HepG2 (cell line): Measurements from ENCODE around the gene C2orf76. TPM values are rescaled to one million over a fixed set of nuclear protein-coding genes. Genes with fewer than 3 reads are reported as not detected.

Experiments
- ATAC-seq: fragments of 200-7000 bp; cut with Tn5 transposase; 3 replicates; pipeline ENCODE4 v1.9.1; 2020; ENCODE audit warnings: mild to moderate bottlenecking, moderate library complexity
- BruUV-seq: library from RNA; stranded (reverse); fragments of 400-500 nt; replicated peaks from 2 replicates; lab custom pipeline; 2021; lab: Mats Ljungman, UMichigan
- CTCF ChIA-PET: fragments of 300-600 bp; formaldehyde crosslinking; extraction: SDS; loops from one replicate; lab custom pipeline; 2021; ENCODE audit warnings: low total read pairs, inconsistent platforms, low intra/inter-chr PET ratio; lab: Yijun Ruan, JAX
- POLR2A ChIA-PET: fragments of 350-600 bp; sonication (Branson Sonifier 250); formaldehyde crosslinking; loops from one replicate; lab custom pipeline; 2020; ENCODE audit warnings: antibody characterized with exemption, inconsistent platforms; lab: Yijun Ruan, JAX
- DNase-seq: peaks from one replicate; pipeline ENCODE4 v3.0.0-alpha.2; 2015; ENCODE audit warnings: low spot score
- FAIRE-seq: peaks from 3 replicates; lab custom pipeline; 2011; peaks lifted over from hg19 to GRCh38; lab: Jason Lieb, UNC
- H2AFZ ChIP-seq: one replicate; pipeline ENCODE4 v1.6.1; 2011; ENCODE audit warnings: low read length, inconsistent platforms
- H3K27ac ChIP-seq: fragments of 300-600 bp; 3 replicates; pipeline ENCODE4 v1.8.0; 2011; ENCODE audit warnings: mixed run types, mild to moderate bottlenecking, mixed read lengths, low read length, inconsistent platforms; ENCODE audit not compliant: insufficient read depth; ENCODE audit errors: extremely low read length
- H3K27me3 ChIP-seq, 2 experiments: fragments of 200-600 bp in 1 of 2; 2 replicates in 1 of 2; 3 replicates in 1 of 2; pipeline versions ENCODE4 v1.6.0 to v1.8.0; 2011; ENCODE audit warnings: low read length in 2 of 2, mild to moderate bottlenecking in 2 of 2, moderate library complexity in 2 of 2, inconsistent platforms in 1 of 2; ENCODE audit not compliant: insufficient read depth in 2 of 2, control insufficient read depth in 1 of 2
- H3K36me3 ChIP-seq, 2 experiments: fragments of 200-600 bp in 1 of 2; replicated peaks in 1 of 2; 2 replicates in 1 of 2; 3 replicates in 1 of 2; pipeline versions ENCODE4 v1.5.1 to v1.8.0; 2011; ENCODE audit warnings: low read length in 2 of 2, inconsistent platforms in 1 of 2; ENCODE audit not compliant: insufficient read depth in 2 of 2, control insufficient read depth in 1 of 2
- H3K4me1 ChIP-seq: 2 replicates; pipeline ENCODE4 v1.5.1; 2012; ENCODE audit warnings: low read length, inconsistent platforms; ENCODE audit not compliant: insufficient read depth
- H3K4me2 ChIP-seq: 2 replicates; pipeline ENCODE4 v1.6.0; 2011; ENCODE audit warnings: low read depth, low read length, inconsistent platforms
- H3K4me3 ChIP-seq, 3 experiments: fragments of 200-600 bp in 1 of 3; sonication (generic), shearing (Covaris generic) in 1 of 3; replicated peaks in 1 of 3; 2 replicates each; pipeline ENCODE4 v1.5.1; 2011 to 2016; ENCODE audit warnings: low read length in 3 of 3, inconsistent platforms in 2 of 3, low read depth in 2 of 3, mild to moderate bottlenecking in 2 of 3, control low read depth in 1 of 3, mixed read lengths in 1 of 3; ENCODE audit not compliant: insufficient read depth in 1 of 3
- H3K79me2 ChIP-seq: one replicate; pipeline ENCODE4 v1.6.1; 2011; ENCODE audit warnings: low read length, inconsistent platforms; ENCODE audit not compliant: insufficient read depth
- H3K9ac ChIP-seq: 2 replicates; pipeline ENCODE4 v1.6.0; 2011; ENCODE audit warnings: mild to moderate bottlenecking, low read depth, low read length, inconsistent platforms; ENCODE audit not compliant: insufficient read depth
- H3K9me3 ChIP-seq: 2 replicates; pipeline ENCODE4 v1.5.1; 2012; ENCODE audit warnings: mild to moderate bottlenecking, low read length
- H4K20me1 ChIP-seq: 2 replicates; pipeline ENCODE4 v1.6.0; 2011; ENCODE audit warnings: inconsistent platforms, mild to moderate bottlenecking, low read length, moderate library complexity; ENCODE audit not compliant: insufficient read depth
- NAIF1 ChIP-seq: sonication (generic); formaldehyde crosslinking; IDR thresholded peaks from 2 replicates; pipeline ENCODE4 v1.5.0; 2020; ENCODE audit warnings: mild to moderate bottlenecking, missing genetic modification reagents, borderline replicate concordance
- ZBTB7A ChIP-seq: sonication (generic); formaldehyde crosslinking; IDR thresholded peaks from 2 replicates; pipeline ENCODE4 v1.8.0; 2022; ENCODE audit warnings: mild to moderate bottlenecking, missing genetic modification reagents
- ZNF557 ChIP-seq: sonication (generic); formaldehyde crosslinking; IDR thresholded peaks from 2 replicates; pipeline ENCODE4 v1.4.0; 2020; ENCODE audit warnings: missing genetic modification reagents
- ZSCAN9 ChIP-seq: IDR thresholded peaks from 2 replicates; pipeline ENCODE4 v1.6.1; 2016; ENCODE audit warnings: borderline replicate concordance
- WGBS: methylation state at CpG from one replicate; pipeline ENCODE4 v1.1.6; 2017; ENCODE audit warnings: low lambda C conversion rate; 5-methylcytosine and 5-hydroxymethylcytosine counted together
- in situ Hi-C: cut with HindIII; loops from 2 replicates; pipeline ENCODE4 v1.10.0; 2017; ENCODE audit warnings: low pct_unique_long_range_greater_than_20kb; ENCODE audit not compliant: extremely low pct_ligation_motif_present
- intact Hi-C: fragments of 100-400 bp; cut with micrococcal nuclease; formaldehyde crosslinking; loops from one replicate; pipeline ENCODE4 v1.10.0; 2022; ENCODE audit not compliant: unreplicated experiment
- polyA plus RNA-seq, 8 experiments: library from polyadenylated mRNA; depleted of rRNA in 3 of 8; stranded (reverse) in 7 of 8; unstranded in 1 of 8; fragments of >200 nt; fragmentation: Illumina TruSeq in 4 of 8; extraction: Trizol in 4 of 8; gene quantifications; 2 replicates each; pipeline versions ENCODE4 v1.2.1 to v1.2.3, GENCODE V29; 2011 to 2016; ENCODE audit warnings: low read depth in 4 of 8, missing spikeins in 1 of 8, mixed read lengths in 1 of 8; ENCODE audit not compliant: insufficient read depth in 1 of 8
- total RNA-seq, 5 experiments: library from RNA; depleted of rRNA; stranded (reverse); fragments of >200 nt; fragmentation: Illumina TruSeq; extraction: Trizol; gene quantifications; 2 replicates each; pipeline ENCODE4 v1.2.3, GENCODE V29; 2016; ENCODE audit warnings: low read depth in 1 of 5
- TF ChIP-seq, protein P1 (sequence below): IDR thresholded peaks from 2 replicates; pipeline ENCODE4 v1.6.1; 2016; ENCODE audit warnings: control low read depth
- TF ChIP-seq, protein P2 (sequence below): sonication (generic); formaldehyde crosslinking; IDR thresholded peaks from 2 replicates; pipeline ENCODE4 v1.5.0; 2020; ENCODE audit warnings: mild to moderate bottlenecking, missing genetic modification reagents

Gene C2orf76
- total and polyA plus RNA-seq, 2 of the 13 experiments (the other 11 are each of a cell fraction or from before 2014, with no cell fraction given), result 7.7 to 8.5 TPM

DNA sequence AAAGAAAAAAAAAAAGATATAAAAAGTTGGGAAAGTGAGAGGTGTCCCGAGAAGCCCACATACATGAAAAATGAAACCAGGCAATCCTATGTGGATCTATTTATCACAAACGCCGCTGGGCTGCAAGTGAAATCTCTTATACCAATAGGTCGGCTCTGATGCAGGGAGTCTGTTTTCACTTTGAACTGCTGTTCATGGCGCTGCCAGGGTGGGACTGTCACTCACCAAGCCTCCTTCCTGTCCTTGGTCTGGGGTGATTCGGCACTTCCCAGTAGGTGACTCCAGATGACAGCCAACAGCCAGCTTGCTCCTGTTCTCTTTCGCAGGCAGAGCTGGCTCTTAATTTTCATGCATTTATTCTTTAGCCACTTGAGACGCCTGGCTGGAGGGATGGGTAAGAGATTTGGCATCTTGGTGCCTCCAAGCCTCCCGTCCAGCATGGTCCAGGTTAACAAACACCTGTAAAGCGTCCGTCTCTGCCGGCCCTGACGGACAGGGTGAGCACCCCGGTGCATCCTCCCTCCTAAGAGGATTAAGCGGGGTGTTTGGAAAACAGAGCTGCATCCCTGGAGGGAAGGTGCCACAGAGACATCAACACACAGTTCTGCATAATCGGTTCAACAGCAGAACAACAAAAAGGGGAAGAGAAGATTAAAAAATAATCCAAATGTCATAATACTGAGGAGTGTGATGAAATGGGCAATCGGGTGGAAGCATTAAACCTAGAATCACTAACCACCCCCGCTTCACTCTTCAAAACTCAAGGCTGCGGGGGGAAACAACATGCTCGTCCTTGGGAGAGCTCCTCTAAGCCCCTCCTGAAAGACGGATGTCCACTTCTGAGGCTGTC is 84.3 kb downstream of the C2orf76 start:
- no TSS peak for BruUV-seq
- ChIA-PET POLR2A (no interaction called here), CTCF (no interaction called here)
- TF ChIP-seq ZBTB7A (CRISPR knock-in tag), result no peak
- peak; percentile 33; the same call in 1 of the 2 replicates for TF ChIP-seq ZNF557 (CRISPR knock-in tag)
- TF ChIP-seq, protein P1, sequence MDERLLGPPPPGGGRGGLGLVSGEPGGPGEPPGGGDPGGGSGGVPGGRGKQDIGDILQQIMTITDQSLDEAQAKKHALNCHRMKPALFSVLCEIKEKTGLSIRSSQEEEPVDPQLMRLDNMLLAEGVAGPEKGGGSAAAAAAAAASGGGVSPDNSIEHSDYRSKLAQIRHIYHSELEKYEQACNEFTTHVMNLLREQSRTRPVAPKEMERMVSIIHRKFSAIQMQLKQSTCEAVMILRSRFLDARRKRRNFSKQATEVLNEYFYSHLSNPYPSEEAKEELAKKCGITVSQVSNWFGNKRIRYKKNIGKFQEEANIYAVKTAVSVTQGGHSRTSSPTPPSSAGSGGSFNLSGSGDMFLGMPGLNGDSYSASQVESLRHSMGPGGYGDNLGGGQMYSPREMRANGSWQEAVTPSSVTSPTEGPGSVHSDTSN (CRISPR knock-in tag), result peak; percentile 38; the same call in 1 of the 2 replicates
- Histone ChIP-seq H3K36me3 (no peaks in the 10 kb centered on the region), H3K4me3 (no peak overlapping the region), H3K4me1 (no peaks in the 10 kb centered on the region), H3K9me3 (no peaks in the 10 kb centered on the region), H3K4me2 (peak overlapping the region; percentile 9; the same call in 1 of the 2 replicates), H3K79me2 (no peaks in the 10 kb centered on the region), H3K9ac (no peak overlapping the region), H3K27ac (no peak overlapping the region), H3K27me3 (peaks cover 0 to 21% of the 10 kb centered on the region in 2 experiments; a peak in 3 of 5 replicates), H4K20me1 (no peaks in the 10 kb centered on the region), H2AFZ (no peak overlapping the region)
- intact Hi-C loops, result no loop called here
- FAIRE-seq, result no peak
- WGBS, result 47% methylated on average over 21 of the region's 21 CpGs
- peak; percentile 83 for ATAC-seq
- in situ Hi-C loops, result loop anchor here (10.0 kb wide), 1 partner anchor 268 kb away; no protein-coding TSS in a partner anchor
- DNase-seq, result no peak

DNA sequence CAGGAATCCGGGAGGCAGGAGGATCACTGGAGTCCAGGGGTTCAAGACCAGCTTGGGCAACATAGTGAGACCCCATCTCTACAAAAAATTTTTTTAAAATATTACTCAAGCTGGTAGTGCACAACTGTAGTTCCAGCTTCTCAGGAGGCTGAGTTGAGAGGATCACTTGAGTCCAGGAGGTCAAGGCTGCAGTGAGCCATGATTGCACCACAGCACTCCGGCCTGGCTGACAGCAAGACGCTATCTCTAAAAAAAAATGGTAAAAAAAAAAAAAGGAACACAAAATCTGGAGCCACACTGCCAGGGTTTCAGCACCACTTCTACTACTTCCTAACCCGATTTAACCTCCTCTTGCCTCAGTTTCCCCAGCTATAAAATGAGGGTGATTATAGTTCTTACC is 86.0 kb downstream of the C2orf76 start:
- Histone ChIP-seq H3K4me2 (no peak overlapping the region), H3K9me3 (no peaks in the 10 kb centered on the region), H3K27ac (no peak overlapping the region), H3K36me3 (no peaks in the 10 kb centered on the region), H3K9ac (no peak overlapping the region), H3K27me3 (peaks cover 0 to 21% of the 10 kb centered on the region in 2 experiments; a peak in 3 of 5 replicates), H3K4me1 (no peaks in the 10 kb centered on the region), H2AFZ (no peak overlapping the region), H4K20me1 (no peaks in the 10 kb centered on the region), H3K4me3 (no peak overlapping the region), H3K79me2 (no peaks in the 10 kb centered on the region)
- WGBS, result 13% methylated on average over 4 of the region's 4 CpGs
- no TSS peak for BruUV-seq
- no peak for DNase-seq
- no peak for FAIRE-seq
- ChIA-PET POLR2A (no interaction called here), CTCF (no interaction called here)
- ATAC-seq, result no peak
- TF ChIP-seq ZSCAN9, result no peak
- no peak for TF ChIP-seq NAIF1
- TF ChIP-seq, protein P2, sequence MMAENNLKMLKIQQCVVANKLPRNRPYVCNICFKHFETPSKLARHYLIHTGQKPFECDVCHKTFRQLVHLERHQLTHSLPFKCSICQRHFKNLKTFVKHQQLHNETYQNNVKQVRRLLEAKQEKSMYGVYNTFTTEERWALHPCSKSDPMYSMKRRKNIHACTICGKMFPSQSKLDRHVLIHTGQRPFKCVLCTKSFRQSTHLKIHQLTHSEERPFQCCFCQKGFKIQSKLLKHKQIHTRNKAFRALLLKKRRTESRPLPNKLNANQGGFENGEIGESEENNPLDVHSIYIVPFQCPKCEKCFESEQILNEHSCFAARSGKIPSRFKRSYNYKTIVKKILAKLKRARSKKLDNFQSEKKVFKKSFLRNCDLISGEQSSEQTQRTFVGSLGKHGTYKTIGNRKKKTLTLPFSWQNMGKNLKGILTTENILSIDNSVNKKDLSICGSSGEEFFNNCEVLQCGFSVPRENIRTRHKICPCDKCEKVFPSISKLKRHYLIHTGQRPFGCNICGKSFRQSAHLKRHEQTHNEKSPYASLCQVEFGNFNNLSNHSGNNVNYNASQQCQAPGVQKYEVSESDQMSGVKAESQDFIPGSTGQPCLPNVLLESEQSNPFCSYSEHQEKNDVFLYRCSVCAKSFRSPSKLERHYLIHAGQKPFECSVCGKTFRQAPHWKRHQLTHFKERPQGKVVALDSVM (CRISPR knock-in tag), result peak; percentile 68
- intact Hi-C loops, result no loop called here
- in situ Hi-C loops, result loop anchor here (10.0 kb wide), 1 partner anchor 266 kb away; no protein-coding TSS in a partner anchor
